B cell (primary cell): ENCODE data around the gene KRT74. TPM values are rescaled to one million over a fixed set of nuclear protein-coding genes. Genes with fewer than 3 reads are reported as not detected.
"Not testable (repeated sequence)": the region's sequence is repeated elsewhere in the genome, so short reads cannot be mapped to it uniquely, and the experiment has no call there.

Experiments used
- ATAC-seq: fragments of 200-7000 bp; cut with Tn5 transposase; one replicate; pipeline ENCODE4 v1.10.0; 2021; ENCODE audit warnings: low read depth, mild to moderate bottlenecking, moderate number of reproducible peaks, moderate library complexity
- CTCF ChIA-PET: fragments of 350-600 bp; sonication (Branson Sonifier 250); formaldehyde crosslinking; loops from one replicate; lab custom pipeline; 2021; ENCODE audit warnings: antibody characterized with exemption, inconsistent platforms; lab: Charles Lee
- POLR2A ChIA-PET: fragments of 350-600 bp; sonication (Branson Sonifier 250); formaldehyde crosslinking; loops from one replicate; lab custom pipeline; 2021; ENCODE audit warnings: antibody characterized with exemption; lab: Charles Lee
- DNase-seq: peaks from one replicate; pipeline ENCODE4 v3.0.0; 2013
- H2AFZ ChIP-seq: 2 replicates; pipeline ENCODE4 v1.6.1; 2012; ENCODE audit warnings: mild to moderate bottlenecking, low read depth, low read length; ENCODE audit not compliant: insufficient read depth, poor library complexity, severe bottlenecking
- H3K27ac ChIP-seq, 2 donors: 1 replicate in 1 of 2; 2 replicates in 1 of 2; pipeline ENCODE4 v1.5.1; 2012 to 2013; ENCODE audit warnings: low read length in 2 of 2, mild to moderate bottlenecking in 2 of 2, moderate library complexity in 1 of 2
- H3K27me3 ChIP-seq, 4 experiments: fragments of 200-600 bp in 1 of 4; sonication (generic) in 1 of 4; replicated peaks in 1 of 4; 1 replicate in 2 of 4; 2 replicates in 2 of 4; pipeline versions ENCODE4 v1.6.1 to v1.7.0; 2013 to 2016; ENCODE audit warnings: low read length in 3 of 4, mild to moderate bottlenecking in 2 of 4, mixed read lengths in 1 of 4, moderate library complexity in 1 of 4; ENCODE audit not compliant: insufficient read depth in 4 of 4, control insufficient read depth in 3 of 4; ENCODE audit errors: control extremely low read depth in 1 of 4
- H3K36me3 ChIP-seq, 2 experiments: replicated peaks in 1 of 2; 1 replicate in 1 of 2; 2 replicates in 1 of 2; pipeline versions ENCODE4 v1.6.1 to v1.7.1; 2013; ENCODE audit warnings: low read length in 1 of 2; ENCODE audit not compliant: insufficient read depth in 2 of 2, control insufficient read depth in 1 of 2; ENCODE audit errors: control extremely low read depth in 1 of 2, extremely low read depth in 1 of 2
- H3K4me1 ChIP-seq, 2 donors: fragments of 200-600 bp in 1 of 2; sonication (generic) in 1 of 2; 1 replicate in 1 of 2; 2 replicates in 1 of 2; pipeline versions ENCODE4 v1.5.1 to v1.6.1; 2013 to 2017; ENCODE audit warnings: low read length in 2 of 2; ENCODE audit not compliant: control insufficient read depth in 2 of 2, insufficient read depth in 2 of 2
- H3K4me2 ChIP-seq: replicated peaks from 2 replicates; pipeline ENCODE3; 2012; ENCODE audit warnings: mild to moderate bottlenecking, low read depth, low read length; ENCODE audit not compliant: poor library complexity, severe bottlenecking
- H3K4me3 ChIP-seq, 5 experiments: fragments of 200-600 bp in 1 of 5; sonication (generic) in 1 of 5; 1 replicate in 3 of 5; 2 replicates in 2 of 5; pipeline versions ENCODE4 v1.5.1 to v1.7.0; 2011 to 2016; ENCODE audit warnings: low read length in 4 of 5, mild to moderate bottlenecking in 4 of 5, low read depth in 2 of 5, control low read depth in 1 of 5, moderate library complexity in 1 of 5; ENCODE audit not compliant: insufficient read depth in 1 of 5; ENCODE audit errors: control extremely low read depth in 1 of 5, extremely low read depth in 1 of 5
- H3K79me2 ChIP-seq: fragments of 200-600 bp; sonication (generic); one replicate; pipeline ENCODE4 v1.6.0; 2016; ENCODE audit warnings: low read length; ENCODE audit not compliant: control insufficient read depth, insufficient read depth
- H3K9ac ChIP-seq: fragments of 200-600 bp; sonication (generic); 2 replicates; pipeline ENCODE4 v1.6.1; 2017; ENCODE audit warnings: mild to moderate bottlenecking, low read length, moderate library complexity
- H3K9me3 ChIP-seq, 3 donors: one replicate each; pipeline versions ENCODE4 v1.6.1 to v1.7.1; 2013; ENCODE audit warnings: low read length in 2 of 3; ENCODE audit not compliant: control insufficient read depth in 2 of 3, insufficient read depth in 1 of 3; ENCODE audit errors: control extremely low read depth in 1 of 3
- H4K20me1 ChIP-seq: 2 replicates; pipeline ENCODE4 v1.6.0; 2012; ENCODE audit warnings: mild to moderate bottlenecking, low read length; ENCODE audit not compliant: insufficient read depth, control insufficient read depth, poor library complexity, severe bottlenecking
- H3K27ac Mint-ChIP-seq: one replicate; pipeline ENCODE4 v1.8.0; 2021; ENCODE audit warnings: mixed read lengths
- H3K27me3 Mint-ChIP-seq: one replicate; pipeline ENCODE4 v1.8.0; 2021; ENCODE audit warnings: mixed read lengths
- H3K4me1 Mint-ChIP-seq: one replicate; pipeline ENCODE4 v1.8.0; 2021; ENCODE audit warnings: mixed read lengths
- H3K4me3 Mint-ChIP-seq: one replicate; pipeline ENCODE4 v1.8.0; 2021; ENCODE audit warnings: mixed read lengths
- H3K9me3 Mint-ChIP-seq: one replicate; pipeline ENCODE4 v1.8.0; 2022; ENCODE audit warnings: mixed read lengths; ENCODE audit not compliant: insufficient read depth
- CTCF ChIP-seq: fragments of 200-600 bp; IDR thresholded peaks from one replicate; pipeline ENCODE4 v1.8.0; 2022; ENCODE audit warnings: antibody characterized with exemption, mild to moderate bottlenecking
- EZH2 ChIP-seq: IDR thresholded peaks from 2 replicates; pipeline ENCODE4 v1.6.1; 2012; ENCODE audit warnings: borderline replicate concordance, low read depth, mild to moderate bottlenecking, moderate library complexity, low read length; ENCODE audit not compliant: insufficient read depth, poor library complexity, severe bottlenecking
- WGBS: methylation state at CpG from one replicate; pipeline ENCODE4 v1.1.5; 2013; ENCODE audit warnings: missing lambda C conversion rate; ENCODE audit not compliant: insufficient coverage; 5-methylcytosine and 5-hydroxymethylcytosine counted together
- intact Hi-C: fragments of 100-400 bp; cut with micrococcal nuclease; formaldehyde crosslinking; loops from one replicate; pipeline ENCODE4 v1.10.0; 2022
- polyA plus RNA-seq: library from polyadenylated mRNA; depleted of rRNA; stranded (reverse); fragments of >200 nt; gene quantifications from 2 replicates; pipeline ENCODE4 v1.2.3, GENCODE V29; 2012
- total RNA-seq, 2 donors: library from RNA; stranded (reverse); fragments of 120-200 nt in 1 of 2; gene quantifications; 1 replicate in 1 of 2; 2 replicates in 1 of 2; pipeline versions ENCODE4 v1.2.3 to v1.2.4, GENCODE V29; 2013 to 2022

The KRT74 gene
- total and polyA plus RNA-seq, 2 donors (not counting 1 experiment from before 2014, with no cell fraction given): not detected

GRCh38 chr12:52598966-52599365 is 25.3 kb upstream of the KRT74 start:
- no peaks in the 10 kb centered on the region for H4K20me1 ChIP-seq
- H3K9me3 ChIP-seq: no peaks in the 10 kb centered on the region
- no peaks in the 10 kb centered on the region for H3K4me1 Mint-ChIP-seq
- H3K4me1 ChIP-seq: no peaks in the 10 kb centered on the region
- no peak overlapping the region for H3K4me2 ChIP-seq
- no peaks in the 10 kb centered on the region for H3K9me3 Mint-ChIP-seq
- no peaks in the 10 kb centered on the region for H3K36me3 ChIP-seq
- ATAC-seq (no peak), DNase-seq (no peak)
- H3K27me3 ChIP-seq: peaks cover 0 to 14% (median 6%) of the 10 kb centered on the region in 4 experiments
- TF ChIP-seq CTCF: no peak
- no peak for TF ChIP-seq EZH2
- H3K27ac ChIP-seq: no peak overlapping the region
- no peak overlapping the region for H2AFZ ChIP-seq
- H3K4me3 Mint-ChIP-seq: no peak overlapping the region
- H3K27me3 Mint-ChIP-seq: peaks cover 44% of the 10 kb centered on the region
- H3K9ac ChIP-seq: no peak overlapping the region
- no peak overlapping the region for H3K4me3 ChIP-seq
- WGBS: 87% methylated on average over 5 of the region's 5 CpGs
- no peak overlapping the region for H3K27ac Mint-ChIP-seq
- POLR2A ChIA-PET: no interaction called here
- H3K79me2 ChIP-seq: no peaks in the 10 kb centered on the region
- CTCF ChIA-PET: interaction anchor here (1.5 kb wide), 1 partner anchor 45 kb away, joined by 4 read pairs; no protein-coding TSS in a partner anchor
- intact Hi-C loops: no loop called here

GRCh38 chr12:52594237-52594636 is 20.6 kb upstream of the KRT74 start:
- POLR2A ChIA-PET, H3K36me3 ChIP-seq, H3K4me2 ChIP-seq, DNase-seq, H3K27me3 ChIP-seq, H3K4me1 ChIP-seq, H3K4me3 ChIP-seq, H3K4me3 Mint-ChIP-seq, H3K9me3 Mint-ChIP-seq, H3K9ac ChIP-seq, H3K79me2 ChIP-seq, intact Hi-C loops, H3K9me3 ChIP-seq, H3K4me1 Mint-ChIP-seq, ATAC-seq, H3K27ac Mint-ChIP-seq, H4K20me1 ChIP-seq, H3K27ac ChIP-seq, H2AFZ ChIP-seq, CTCF ChIA-PET: not testable (repeated sequence)
- WGBS: 100% methylated on average over 1 of the region's 4 CpGs
- peaks cover 38% of the 10 kb centered on the region for H3K27me3 Mint-ChIP-seq
